MM.1S (cell line): ENCODE data around the gene EFNA3.

Source experiments
- DNase-seq: peaks from one replicate; pipeline ENCODE4 v3.0.0-alpha.2; 2015
- H2AFZ ChIP-seq: fragments of 300-600 bp; sonication (generic); 2 replicates; pipeline ENCODE4 v1.6.0; 2016; ENCODE audit warnings: antibody characterized with exemption, low read length
- H3F3A ChIP-seq: fragments of 300-600 bp; sonication (generic); 2 replicates; pipeline ENCODE4 v1.6.1; 2016; ENCODE audit warnings: mild to moderate bottlenecking, antibody characterized with exemption, low read length, moderate library complexity, mixed read lengths; ENCODE audit not compliant: insufficient read depth
- H3K27ac ChIP-seq: fragments of 300-600 bp; sonication (generic); 2 replicates; pipeline ENCODE4 v1.5.1; 2016; ENCODE audit warnings: mild to moderate bottlenecking, low read length
- H3K27me3 ChIP-seq: fragments of 300-600 bp; sonication (generic); replicated peaks from 2 replicates; pipeline ENCODE4 v1.6.0; 2016; ENCODE audit warnings: low read length; ENCODE audit not compliant: insufficient read depth
- H3K36me3 ChIP-seq: fragments of 300-600 bp; sonication (generic); replicated peaks from 2 replicates; pipeline ENCODE4 v1.6.1; 2016; ENCODE audit warnings: mild to moderate bottlenecking, low read length, mixed read lengths; ENCODE audit not compliant: insufficient read depth
- H3K4me1 ChIP-seq: fragments of 300-600 bp; sonication (generic); 2 replicates; pipeline ENCODE4 v1.6.1; 2016; ENCODE audit warnings: low read length, mixed read lengths
- H3K4me2 ChIP-seq: fragments of 300-600 bp; sonication (generic); 2 replicates; pipeline ENCODE4 v1.6.0; 2016; ENCODE audit warnings: low read depth, low read length
- H3K4me3 ChIP-seq: fragments of 300-600 bp; sonication (generic); 2 replicates; pipeline ENCODE4 v1.5.1; 2016; ENCODE audit warnings: low read length, mixed read lengths
- H3K79me2 ChIP-seq: fragments of 300-600 bp; sonication (generic); 2 replicates; pipeline ENCODE4 v1.6.1; 2016; ENCODE audit warnings: mixed run types, low read length, mixed read lengths
- H3K9ac ChIP-seq: fragments of 300-600 bp; sonication (generic); 2 replicates; pipeline ENCODE4 v1.6.1; 2016; ENCODE audit warnings: low read length, mixed read lengths
- H3K9me2 ChIP-seq: fragments of 300-600 bp; sonication (generic); replicated peaks from 2 replicates; pipeline ENCODE4 v1.6.1; 2016; ENCODE audit warnings: mild to moderate bottlenecking, low read length, mixed read lengths; ENCODE audit not compliant: insufficient read depth
- H3K9me3 ChIP-seq: fragments of 300-600 bp; sonication (generic); replicated peaks from 2 replicates; pipeline ENCODE4 v1.6.1; 2016; ENCODE audit warnings: mild to moderate bottlenecking, low read length, mixed read lengths; ENCODE audit not compliant: insufficient read depth
- H4K20me1 ChIP-seq: fragments of 300-600 bp; sonication (generic); 2 replicates; pipeline ENCODE4 v1.6.1; 2016; ENCODE audit warnings: mild to moderate bottlenecking, low read length, moderate library complexity, mixed read lengths; ENCODE audit not compliant: insufficient read depth
- EZH2 ChIP-seq: fragments of 300-600 bp; sonication (generic); optimal IDR thresholded peaks from 2 replicates; pipeline ENCODE3; 2017; ENCODE audit warnings: low read depth, mild to moderate bottlenecking, antibody characterized with exemption, low read length, mixed read lengths
- EZH2phosphoT487 ChIP-seq: fragments of 300-600 bp; sonication (generic); IDR thresholded peaks from 2 replicates; pipeline ENCODE4 v1.6.1; 2018; ENCODE audit warnings: antibody characterized with exemption, low read length
- TF ChIP-seq, protein P1 (sequence below): fragments of 300-600 bp; sonication (generic); IDR thresholded peaks from 2 replicates; pipeline ENCODE4 v1.5.1; 2016; ENCODE audit warnings: antibody characterized with exemption, low read length, mixed read lengths

Gene EFNA3

DNA sequence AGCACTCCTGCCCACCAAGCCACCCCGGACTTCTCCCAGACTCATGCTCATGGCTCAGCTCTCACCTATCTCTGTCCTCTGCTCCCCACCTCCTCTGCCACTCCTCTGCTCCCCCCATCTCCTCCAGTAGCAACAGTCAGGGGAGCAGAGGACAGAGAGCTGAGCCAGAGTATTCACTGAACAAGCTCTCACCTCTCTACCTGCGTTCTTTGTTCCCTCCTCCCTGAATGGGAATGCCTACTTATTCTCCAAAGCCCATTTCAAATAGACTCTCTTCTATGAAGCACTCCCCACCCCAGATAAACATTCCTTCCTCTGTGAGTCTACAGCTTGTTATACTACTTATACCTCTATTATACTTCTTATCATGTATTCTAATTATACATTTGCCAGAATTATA lies 42.6 kb downstream of the EFNA3 start:
- DNase-seq: no peak

DNA sequence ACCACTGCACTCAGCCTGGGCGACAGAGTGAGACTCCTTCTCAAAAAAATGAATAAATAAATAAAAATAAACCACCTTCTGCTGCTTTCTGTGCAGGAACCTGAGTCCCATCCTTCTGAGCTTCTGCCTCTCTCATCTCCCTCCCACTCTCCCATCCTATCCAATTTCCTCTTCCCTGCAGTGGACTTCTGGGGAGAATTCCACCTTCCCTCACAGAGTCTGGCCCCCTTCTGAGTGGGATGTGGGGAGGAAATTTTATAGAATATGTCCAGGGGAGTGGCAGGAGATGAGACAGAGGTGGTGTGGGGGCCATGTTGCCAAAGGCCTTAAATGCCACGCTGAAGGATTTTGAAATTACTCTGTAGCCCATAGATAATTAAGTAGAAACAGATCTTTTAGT lies 43.7 kb downstream of the EFNA3 start:
- TF ChIP-seq, protein P1, sequence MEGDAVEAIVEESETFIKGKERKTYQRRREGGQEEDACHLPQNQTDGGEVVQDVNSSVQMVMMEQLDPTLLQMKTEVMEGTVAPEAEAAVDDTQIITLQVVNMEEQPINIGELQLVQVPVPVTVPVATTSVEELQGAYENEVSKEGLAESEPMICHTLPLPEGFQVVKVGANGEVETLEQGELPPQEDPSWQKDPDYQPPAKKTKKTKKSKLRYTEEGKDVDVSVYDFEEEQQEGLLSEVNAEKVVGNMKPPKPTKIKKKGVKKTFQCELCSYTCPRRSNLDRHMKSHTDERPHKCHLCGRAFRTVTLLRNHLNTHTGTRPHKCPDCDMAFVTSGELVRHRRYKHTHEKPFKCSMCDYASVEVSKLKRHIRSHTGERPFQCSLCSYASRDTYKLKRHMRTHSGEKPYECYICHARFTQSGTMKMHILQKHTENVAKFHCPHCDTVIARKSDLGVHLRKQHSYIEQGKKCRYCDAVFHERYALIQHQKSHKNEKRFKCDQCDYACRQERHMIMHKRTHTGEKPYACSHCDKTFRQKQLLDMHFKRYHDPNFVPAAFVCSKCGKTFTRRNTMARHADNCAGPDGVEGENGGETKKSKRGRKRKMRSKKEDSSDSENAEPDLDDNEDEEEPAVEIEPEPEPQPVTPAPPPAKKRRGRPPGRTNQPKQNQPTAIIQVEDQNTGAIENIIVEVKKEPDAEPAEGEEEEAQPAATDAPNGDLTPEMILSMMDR: no peak
- H3F3A ChIP-seq: peaks cover 13% of the 10 kb centered on the region; the same call in 1 of the 2 replicates
- H3K27me3 ChIP-seq: peaks cover 93% of the 10 kb centered on the region
- H3K36me3 ChIP-seq: no peaks in the 10 kb centered on the region
- no peaks in the 10 kb centered on the region for H3K9me2 ChIP-seq
- no peak overlapping the region for H2AFZ ChIP-seq
- H3K4me1 ChIP-seq: peaks cover 18% of the 10 kb centered on the region
- H4K20me1 ChIP-seq: no peaks in the 10 kb centered on the region
- H3K27ac ChIP-seq: no peak overlapping the region
- no peak overlapping the region for H3K4me3 ChIP-seq
- no peak overlapping the region for H3K9ac ChIP-seq
- H3K9me3 ChIP-seq: no peaks in the 10 kb centered on the region
- H3K79me2 ChIP-seq: no peaks in the 10 kb centered on the region
- H3K4me2 ChIP-seq: no peak overlapping the region
- no peak for DNase-seq

More for the DNA sequence above, 42.6 kb downstream of the EFNA3 start:
- H3K36me3 ChIP-seq: no peaks in the 10 kb centered on the region
- H2AFZ ChIP-seq: no peak overlapping the region
- peaks cover 13% of the 10 kb centered on the region; the same call in 1 of the 2 replicates for H3F3A ChIP-seq
- no peak overlapping the region for H3K4me3 ChIP-seq
- H3K9ac ChIP-seq: no peak overlapping the region
- no peak overlapping the region for H3K4me2 ChIP-seq
- H3K27ac ChIP-seq: no peak overlapping the region
- peaks cover 14% of the 10 kb centered on the region for H3K4me1 ChIP-seq
- no peaks in the 10 kb centered on the region for H3K79me2 ChIP-seq
- no peaks in the 10 kb centered on the region for H3K9me3 ChIP-seq
- no peaks in the 10 kb centered on the region for H4K20me1 ChIP-seq
- TF ChIP-seq, protein P1: no peak
- TF ChIP-seq EZH2 (no peak), EZH2phosphoT487 (no peak)
- no peaks in the 10 kb centered on the region for H3K9me2 ChIP-seq
- peaks cover 90% of the 10 kb centered on the region for H3K27me3 ChIP-seq

DNA sequence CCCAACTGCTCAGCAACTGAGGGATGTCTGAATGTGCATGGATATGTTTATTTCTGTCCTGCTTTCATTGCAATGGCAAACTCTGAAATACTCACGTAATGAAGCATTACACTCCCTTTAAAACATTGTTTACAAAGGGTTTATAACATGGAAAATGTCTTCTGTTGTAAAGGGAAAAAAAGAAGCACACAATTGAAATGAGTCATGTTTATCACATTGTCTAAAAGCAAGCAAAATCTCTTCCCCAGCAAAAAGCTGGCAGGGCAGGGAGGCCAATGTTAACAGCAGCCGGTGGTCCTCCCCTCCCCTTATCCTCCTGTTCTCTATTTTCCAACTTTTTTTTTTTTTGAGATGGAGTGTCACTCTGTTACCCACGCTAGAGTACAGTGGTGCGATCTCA lies 45.2 kb downstream of the EFNA3 start:
- H3K27me3 ChIP-seq: peaks cover 99% of the 10 kb centered on the region
- H3K4me3 ChIP-seq: no peak overlapping the region
- no peaks in the 10 kb centered on the region for H4K20me1 ChIP-seq
- H3K4me1 ChIP-seq: peaks cover 5% of the 10 kb centered on the region; the same call in 1 of the 2 replicates
- no peak overlapping the region for H3K27ac ChIP-seq
- no peak for DNase-seq
- H3K9me2 ChIP-seq: no peaks in the 10 kb centered on the region
- 0 out of 2 replicates have a peak, but pooled peaks cover under 1% of the 10 kb centered on the region for H3F3A ChIP-seq
- H3K9ac ChIP-seq: no peak overlapping the region
- H3K4me2 ChIP-seq: no peak overlapping the region
- no peaks in the 10 kb centered on the region for H3K9me3 ChIP-seq
- H3K36me3 ChIP-seq: no peaks in the 10 kb centered on the region
- TF ChIP-seq, protein P1: no peak
- TF ChIP-seq EZH2phosphoT487 (no peak), EZH2 (no peak)
- no peaks in the 10 kb centered on the region for H3K79me2 ChIP-seq
- H2AFZ ChIP-seq: no peak overlapping the region
